SK-N-SH treated with all-trans-retinoic acid at 6 μM for 48 hours (cell line): ENCODE measurements around the gene GCM1.

Experiments
- ATAC-seq: fragments of 200-7000 bp; cut with Tn5 transposase; 3 replicates; pipeline ENCODE4 v1.9.1; 2020; ENCODE audit warnings: mild to moderate bottlenecking, moderate library complexity
- ARNTL ChIP-seq: fragments of 450-650 bp; formaldehyde crosslinking; IDR thresholded peaks from 2 replicates; pipeline ENCODE4 v1.5.0; 2020; ENCODE audit warnings: low read depth, mild to moderate bottlenecking, moderate library complexity, borderline replicate concordance
- BACH2 ChIP-seq: fragments of 250-450 bp; sonication (Bioruptor Pico); IDR thresholded peaks from 2 replicates; pipeline ENCODE4 v1.9.0; 2021; ENCODE audit warnings: mild to moderate bottlenecking, borderline replicate concordance
- CSDC2 ChIP-seq: fragments of 250-450 bp; sonication (Bioruptor Pico); IDR thresholded peaks from 2 replicates; pipeline ENCODE4 v1.5.0; 2020; ENCODE audit warnings: mild to moderate bottlenecking, moderate library complexity
- ESRRG ChIP-seq: fragments of 250-450 bp; sonication (Bioruptor Pico); IDR thresholded peaks from 2 replicates; pipeline ENCODE4 v1.6.1; 2021; ENCODE audit warnings: mild to moderate bottlenecking
- GLIS3 ChIP-seq: fragments of 250-450 bp; sonication (Bioruptor Pico); IDR thresholded peaks from 2 replicates; pipeline ENCODE4 v1.5.0; 2020; ENCODE audit warnings: mild to moderate bottlenecking, moderate library complexity
- OSR1 ChIP-seq: fragments of 250-450 bp; sonication (Bioruptor Pico); IDR thresholded peaks from 2 replicates; pipeline ENCODE4 v1.8.0; 2022; ENCODE audit warnings: moderate library complexity, mild to moderate bottlenecking, inconsistent platforms
- PATZ1 ChIP-seq: fragments of 250-450 bp; sonication (Bioruptor Pico); IDR thresholded peaks from 2 replicates; pipeline ENCODE4 v1.8.0; 2020; ENCODE audit warnings: mild to moderate bottlenecking, moderate library complexity, borderline replicate concordance
- POU6F1 ChIP-seq: fragments of 250-450 bp; sonication (Bioruptor Pico); IDR thresholded peaks from 2 replicates; pipeline ENCODE4 v1.8.0; 2021; ENCODE audit warnings: low read depth, mild to moderate bottlenecking, moderate library complexity, borderline replicate concordance
- PPARA ChIP-seq: fragments of 250-450 bp; sonication (Bioruptor Pico); IDR thresholded peaks from 2 replicates; pipeline ENCODE4 v1.5.0; 2020; ENCODE audit warnings: mild to moderate bottlenecking, borderline replicate concordance
- RARB ChIP-seq: fragments of 250-450 bp; sonication (Bioruptor Pico); IDR thresholded peaks from 2 replicates; pipeline ENCODE4 v1.8.0; 2021; ENCODE audit warnings: mild to moderate bottlenecking, moderate library complexity
- TCF4 ChIP-seq: fragments of 250-450 bp; sonication (Bioruptor Pico); IDR thresholded peaks from 2 replicates; pipeline ENCODE4 v1.8.0; 2021; ENCODE audit warnings: mild to moderate bottlenecking, moderate library complexity, borderline replicate concordance
- TOX ChIP-seq: fragments of 250-450 bp; sonication (Bioruptor Pico); IDR thresholded peaks from 2 replicates; pipeline ENCODE4 v1.8.0; 2021; ENCODE audit warnings: mild to moderate bottlenecking, moderate library complexity, borderline replicate concordance
- TSHZ2 ChIP-seq: fragments of 250-450 bp; sonication (Bioruptor Pico); IDR thresholded peaks from 2 replicates; pipeline ENCODE4 v1.5.0; 2020; ENCODE audit warnings: mild to moderate bottlenecking, moderate library complexity
- ZC3H10 ChIP-seq: fragments of 250-450 bp; sonication (Bioruptor Pico); IDR thresholded peaks from 2 replicates; pipeline ENCODE4 v1.5.1; 2021; ENCODE audit warnings: mild to moderate bottlenecking, moderate library complexity
- ZFP30 ChIP-seq: fragments of 450-650 bp; formaldehyde crosslinking; IDR thresholded peaks from 2 replicates; pipeline ENCODE4 v1.5.0; 2022; ENCODE audit warnings: mild to moderate bottlenecking, moderate library complexity
- ZNF565 ChIP-seq: fragments of 450-650 bp; formaldehyde crosslinking; conservative IDR thresholded peaks from 2 replicates; pipeline ENCODE4 v1.5.0; 2020; ENCODE audit warnings: low read depth, mild to moderate bottlenecking, moderate library complexity
- ZNF70 ChIP-seq: fragments of 450-650 bp; formaldehyde crosslinking; IDR thresholded peaks from 2 replicates; pipeline ENCODE4 v1.5.0; 2020; ENCODE audit warnings: mild to moderate bottlenecking, moderate library complexity
- ZNF8 ChIP-seq: fragments of 450-650 bp; formaldehyde crosslinking; IDR thresholded peaks from 2 replicates; pipeline ENCODE4 v1.5.0; 2020; ENCODE audit warnings: mild to moderate bottlenecking, moderate library complexity
- TF ChIP-seq, protein P1 (sequence below): fragments of 250-450 bp; sonication (Bioruptor Pico); IDR thresholded peaks from 2 replicates; pipeline ENCODE4 v1.5.1; 2020; ENCODE audit warnings: low read depth, mild to moderate bottlenecking, moderate library complexity

Gene GCM1

GRCh38 chr6:53188833-53189232, 40.2 kb upstream of the GCM1 start:
- TF ChIP-seq OSR1 (no peak), TOX (CRISPR knock-in tag) (no peak), TCF4 (no peak), ZNF70 (no peak), CSDC2 (CRISPR knock-in tag) (no peak), ZFP30 (CRISPR knock-in tag) (no peak), PATZ1 (CRISPR knock-in tag) (no peak), RARB (CRISPR knock-in tag) (no peak), POU6F1 (CRISPR knock-in tag) (no peak), TSHZ2 (CRISPR knock-in tag) (no peak), ZC3H10 (CRISPR knock-in tag) (no peak), ESRRG (CRISPR knock-in tag) (no peak)
- ATAC-seq: no peak

DNA sequence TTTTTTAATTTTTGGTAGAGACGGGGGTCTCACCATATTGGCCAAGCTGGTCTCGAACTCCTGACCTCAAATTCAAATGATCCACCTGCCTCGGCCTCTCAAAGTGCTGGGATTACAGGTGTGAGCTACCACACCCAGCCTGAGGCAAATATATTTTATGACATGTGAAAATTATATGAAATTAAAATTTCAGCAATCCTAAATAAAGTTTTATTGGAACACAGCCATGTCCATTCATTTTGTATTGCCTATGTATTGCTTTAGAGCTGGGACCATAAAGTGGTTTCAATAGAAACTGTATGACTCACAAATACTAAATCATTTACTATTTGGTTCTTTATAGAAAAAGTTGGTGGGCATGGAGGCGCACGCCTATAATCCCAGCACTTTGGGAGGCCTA, 32.0 kb upstream of the GCM1 start:
- no peak for ATAC-seq
- no peak for TF ChIP-seq TOX (CRISPR knock-in tag)
- TF ChIP-seq ZNF565 (CRISPR knock-in tag): no peak
- TF ChIP-seq TSHZ2 (CRISPR knock-in tag): no peak
- TF ChIP-seq OSR1: no peak
- no peak for TF ChIP-seq RARB (CRISPR knock-in tag)
- TF ChIP-seq BACH2 (CRISPR knock-in tag): no peak
- TF ChIP-seq ZC3H10 (CRISPR knock-in tag): no peak
- no peak for TF ChIP-seq GLIS3 (CRISPR knock-in tag)
- no peak for TF ChIP-seq PPARA (CRISPR knock-in tag)
- TF ChIP-seq POU6F1 (CRISPR knock-in tag): no peak
- TF ChIP-seq ZNF70: no peak
- no peak for TF ChIP-seq ZNF8 (CRISPR knock-in tag)
- no peak for TF ChIP-seq ARNTL (CRISPR knock-in tag)

DNA sequence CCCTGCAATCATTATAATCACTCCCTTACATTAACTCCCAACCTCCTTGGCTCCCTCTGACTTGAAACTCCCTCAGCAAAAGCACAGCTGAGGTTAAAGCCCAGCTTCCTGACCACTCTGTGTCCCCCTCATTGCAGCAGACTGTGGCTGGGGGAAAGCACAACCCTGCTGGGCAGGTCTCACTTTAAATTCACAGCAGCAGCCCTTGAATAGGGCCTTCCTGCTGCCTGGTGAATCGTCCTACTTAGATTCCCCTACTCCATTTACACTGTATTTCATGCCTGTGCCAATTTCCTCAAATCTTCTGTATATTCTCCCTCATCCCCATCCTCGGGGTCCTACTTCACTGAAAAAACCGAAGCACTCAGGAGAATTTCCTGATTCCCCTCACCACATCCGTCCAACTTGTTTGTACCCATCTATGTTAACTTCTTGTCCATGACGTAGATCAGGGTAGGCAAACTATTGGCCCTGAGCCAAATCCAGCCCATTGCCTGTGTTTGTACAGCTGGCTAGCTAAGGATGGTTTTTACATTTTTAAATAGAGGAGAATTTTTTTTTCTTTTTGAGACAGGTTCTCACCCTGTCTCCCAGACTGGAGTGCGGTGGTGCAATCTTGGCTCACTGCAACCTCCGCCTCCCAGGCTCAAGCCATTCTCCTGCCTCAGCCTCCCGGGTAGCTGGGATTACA, 31.5 kb upstream of the GCM1 start:
- no peak for ATAC-seq
- no peak for TF ChIP-seq POU6F1 (CRISPR knock-in tag)
- TF ChIP-seq TCF4: no peak
- TF ChIP-seq GLIS3 (CRISPR knock-in tag): no peak
- no peak for TF ChIP-seq BACH2 (CRISPR knock-in tag)
- TF ChIP-seq ESRRG (CRISPR knock-in tag): no peak
- TF ChIP-seq RARB (CRISPR knock-in tag): no peak
- no peak for TF ChIP-seq OSR1
- no peak for TF ChIP-seq ZC3H10 (CRISPR knock-in tag)
- no peak for TF ChIP-seq TOX (CRISPR knock-in tag)
- no peak for TF ChIP-seq PPARA (CRISPR knock-in tag)
- no peak for TF ChIP-seq ZNF8 (CRISPR knock-in tag)
- TF ChIP-seq, protein P1, sequence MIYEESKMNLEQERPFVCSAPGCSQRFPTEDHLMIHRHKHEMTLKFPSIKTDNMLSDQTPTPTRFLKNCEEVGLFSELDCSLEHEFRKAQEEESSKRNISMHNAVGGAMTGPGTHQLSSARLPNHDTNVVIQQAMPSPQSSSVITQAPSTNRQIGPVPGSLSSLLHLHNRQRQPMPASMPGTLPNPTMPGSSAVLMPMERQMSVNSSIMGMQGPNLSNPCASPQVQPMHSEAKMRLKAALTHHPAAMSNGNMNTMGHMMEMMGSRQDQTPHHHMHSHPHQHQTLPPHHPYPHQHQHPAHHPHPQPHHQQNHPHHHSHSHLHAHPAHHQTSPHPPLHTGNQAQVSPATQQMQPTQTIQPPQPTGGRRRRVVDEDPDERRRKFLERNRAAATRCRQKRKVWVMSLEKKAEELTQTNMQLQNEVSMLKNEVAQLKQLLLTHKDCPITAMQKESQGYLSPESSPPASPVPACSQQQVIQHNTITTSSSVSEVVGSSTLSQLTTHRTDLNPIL (CRISPR knock-in tag): no peak
- no peak for TF ChIP-seq ZFP30 (CRISPR knock-in tag)
- no peak for TF ChIP-seq CSDC2 (CRISPR knock-in tag)
